Lower leg skin (tissue), 3 donors: Measurements from ENCODE around the gene MAGI3.

Experiments used
- CTCF ChIP-seq, 3 donors: fragments of 450-650 bp; IDR thresholded peaks; one replicate each; pipeline ENCODE4 v1.5.1; 2016; ENCODE audit warnings: antibody characterized with exemption in 3 of 3, mild to moderate bottlenecking in 3 of 3, moderate library complexity in 2 of 3
- POLR2A ChIP-seq, 2 donors: fragments of 450-650 bp; IDR thresholded peaks; one replicate each; pipeline ENCODE4 v1.6.1; 2016 to 2017; ENCODE audit warnings: antibody characterized with exemption in 2 of 2, mild to moderate bottlenecking in 1 of 2, moderate library complexity in 1 of 2

- TF ChIP-seq CTCF (IDR thresholded peaks at IDR 0.05) (no peak), POLR2A (IDR thresholded peaks at IDR 0.05) (no peak)
Measured at GRCh38 chr1:113452921-113453770, 62.8 kb downstream of the MAGI3 start.
